Right lung (tissue), 10 donors: Measurements from ENCODE around the gene SCGB1D1. TPM values are rescaled to one million over a fixed set of nuclear protein-coding genes. Genes with fewer than 3 reads are reported as not detected.

Source experiments
- DNase-seq, 2 donors: peaks; one replicate each; pipeline ENCODE4 v3.0.0-alpha.2; 2013
- long read RNA-seq, 8 donors: transcript quantifications; one replicate each; lab custom pipeline, GENCODE V29; 2026
- polyA plus RNA-seq, 5 donors: library from polyadenylated mRNA; unstranded; fragments of 120-200 nt; gene quantifications; one replicate each; pipeline versions ENCODE4 v1.2.1 to v1.2.3, GENCODE V29; 2013; ENCODE audit warnings: inconsistent platforms in 1 of 5, low replicate concordance in 1 of 5; ENCODE audit not compliant: insufficient read length in 5 of 5, insufficient read depth in 1 of 5

The SCGB1D1 gene
- polyA plus RNA-seq = not detected
- long read RNA-seq, donor 1 = 0 reads
- long read RNA-seq, donor 2 = 0 reads
- long read RNA-seq, donor 3 = 0 reads
- long read RNA-seq, donor 4 = 0 reads
- long read RNA-seq, donor 5 = 0 reads
- long read RNA-seq, donor 6 = 0 reads
- long read RNA-seq, donor 7 = 0 reads
- long read RNA-seq, donor 8 = 0 reads

GRCh38 chr11:62190011-62190410, at the start of gene SCGB1D1:
TSS of gene SCGB1D1 (plus strand) at chr11:62190216. CDS start at chr11:62190285, 69 bp downstream.
- DNase-seq = no peak

GRCh38 chr11:62140304-62141110, 49.5 kb upstream of the SCGB1D1 start:
- DNase-seq = no peak

- no peak for DNase-seq
These were observed 48.6 kb upstream of the SCGB1D1 start for GRCh38 chr11:62141111-62142042.

- no peak for DNase-seq
These were observed 48.0 kb upstream of the SCGB1D1 start for GRCh38 chr11:62142043-62142375.

- peak in 1 of 2 donors; percentile 89 for DNase-seq
These were observed 47.1 kb upstream of the SCGB1D1 start for GRCh38 chr11:62142921-62143320.

- DNase-seq = no peak
These were observed 46.3 kb upstream of the SCGB1D1 start for GRCh38 chr11:62143727-62144126.

GRCh38 chr11:62144641-62145255, 45.3 kb upstream of the SCGB1D1 start:
- no peak for DNase-seq

GRCh38 chr11:62145261-62145871, 44.6 kb upstream of the SCGB1D1 start:
- no peak for DNase-seq

GRCh38 chr11:62146476-62147200, 43.4 kb upstream of the SCGB1D1 start:
- no peak for DNase-seq

- DNase-seq = no peak
These were observed 42.5 kb upstream of the SCGB1D1 start for GRCh38 chr11:62147545-62147944.

- DNase-seq = no peak
These were observed 41.6 kb upstream of the SCGB1D1 start for GRCh38 chr11:62148271-62148980.

- no peak for DNase-seq
These were observed 39.8 kb upstream of the SCGB1D1 start for GRCh38 chr11:62149986-62150886.

GRCh38 chr11:62150887-62151736, 38.9 kb upstream of the SCGB1D1 start:
- no peak for DNase-seq

GRCh38 chr11:62151737-62152102, 38.3 kb upstream of the SCGB1D1 start:
- DNase-seq = no peak

- no peak for DNase-seq
These were observed 37.5 kb upstream of the SCGB1D1 start for GRCh38 chr11:62152245-62153086.

GRCh38 chr11:62153087-62153395, 37.0 kb upstream of the SCGB1D1 start:
- no peak for DNase-seq

- DNase-seq = no peak
These were observed 36.4 kb upstream of the SCGB1D1 start for GRCh38 chr11:62153617-62154016.
